ENCODE results near the gene HDAC4. TPM values are rescaled to one million over a fixed set of nuclear protein-coding genes. Genes with fewer than 3 reads are reported as not detected.

Gene HDAC4
- total and polyA plus RNA-seq, 2 donors: 24.4 to 29.5 TPM

DNA sequence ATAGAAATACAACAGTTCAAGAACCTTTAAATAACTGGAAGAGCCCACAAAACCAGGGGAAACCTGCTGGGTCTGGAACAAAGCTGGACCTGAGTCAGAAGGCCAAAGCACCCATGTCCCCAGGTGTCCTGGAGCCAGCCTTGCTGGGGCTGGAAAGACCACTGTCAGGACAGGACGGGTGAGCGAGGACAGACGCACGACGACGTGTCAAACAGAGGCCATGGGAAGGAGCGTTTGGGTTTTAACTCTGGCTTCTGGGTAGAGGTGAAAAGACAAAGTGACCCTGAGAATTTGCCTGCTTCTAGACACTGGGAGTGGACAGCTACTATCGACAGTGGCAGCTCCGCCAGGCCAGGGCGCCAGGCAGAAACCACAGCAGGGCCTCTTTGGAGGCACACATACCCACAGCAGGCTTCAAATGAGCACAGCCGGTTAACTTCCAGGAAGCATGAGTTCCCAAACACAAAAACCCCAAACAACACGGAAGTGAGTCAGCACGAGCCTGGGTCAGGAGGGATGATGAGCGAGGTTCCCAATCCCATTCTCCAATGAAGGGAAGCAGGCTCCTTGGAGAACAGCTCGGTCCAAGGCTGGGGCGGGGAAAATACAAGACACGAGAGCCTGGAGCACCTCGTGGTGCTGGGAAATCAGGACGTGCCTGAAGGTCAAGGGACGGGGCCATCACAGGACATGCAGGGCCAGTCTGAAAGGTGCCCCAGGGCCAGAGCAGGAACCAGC lies 344.9 kb downstream of the HDAC4 start:
- DNase-seq (ENCODE audit: extremely low spot score): no peak

DNA sequence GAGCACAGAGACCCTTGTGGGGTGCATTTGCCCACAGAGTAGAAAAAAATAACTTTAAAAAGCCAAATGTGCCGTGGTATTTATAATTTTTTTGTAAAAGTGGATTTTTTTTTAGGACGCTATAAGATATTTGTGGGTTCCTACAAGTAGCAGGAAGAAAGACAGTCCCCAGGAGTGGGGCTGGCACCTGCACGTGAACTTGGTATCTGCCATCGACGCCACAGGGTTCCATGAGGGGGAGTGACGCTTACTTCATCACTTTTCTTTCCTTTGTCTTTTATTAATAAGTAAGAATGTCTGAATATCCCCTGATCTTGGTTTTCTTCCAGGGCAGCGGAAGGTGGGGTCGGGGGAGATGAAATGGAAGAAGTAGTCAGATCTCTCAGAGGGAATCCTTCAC lies 345.9 kb downstream of the HDAC4 start:
- no peaks in the 10 kb centered on the region for H3K4me1 ChIP-seq (ENCODE audit: insufficient read depth)
- no peak overlapping the region for H3K27ac ChIP-seq (ENCODE audit: low read depth)
- 96% methylated on average over 8 of the region's 8 CpGs for WGBS
- DNase-seq (ENCODE audit: extremely low spot score): no peak
- H3K36me3 ChIP-seq (ENCODE audit: insufficient read depth): peaks cover 6% of the 10 kb centered on the region
- H3K4me3 ChIP-seq (ENCODE audit: low read depth, low read length): no peak overlapping the region

More for the DNA sequence above, 344.9 kb downstream of the HDAC4 start:
- H3K4me1 ChIP-seq (ENCODE audit: insufficient read depth): no peaks in the 10 kb centered on the region
- peaks cover 6% of the 10 kb centered on the region for H3K36me3 ChIP-seq (ENCODE audit: insufficient read depth)
- H3K4me3 ChIP-seq (ENCODE audit: low read depth, low read length): no peak overlapping the region
- H3K27ac ChIP-seq (ENCODE audit: low read depth): no peak overlapping the region
- 88% methylated on average over 20 of the region's 20 CpGs for WGBS

DNA sequence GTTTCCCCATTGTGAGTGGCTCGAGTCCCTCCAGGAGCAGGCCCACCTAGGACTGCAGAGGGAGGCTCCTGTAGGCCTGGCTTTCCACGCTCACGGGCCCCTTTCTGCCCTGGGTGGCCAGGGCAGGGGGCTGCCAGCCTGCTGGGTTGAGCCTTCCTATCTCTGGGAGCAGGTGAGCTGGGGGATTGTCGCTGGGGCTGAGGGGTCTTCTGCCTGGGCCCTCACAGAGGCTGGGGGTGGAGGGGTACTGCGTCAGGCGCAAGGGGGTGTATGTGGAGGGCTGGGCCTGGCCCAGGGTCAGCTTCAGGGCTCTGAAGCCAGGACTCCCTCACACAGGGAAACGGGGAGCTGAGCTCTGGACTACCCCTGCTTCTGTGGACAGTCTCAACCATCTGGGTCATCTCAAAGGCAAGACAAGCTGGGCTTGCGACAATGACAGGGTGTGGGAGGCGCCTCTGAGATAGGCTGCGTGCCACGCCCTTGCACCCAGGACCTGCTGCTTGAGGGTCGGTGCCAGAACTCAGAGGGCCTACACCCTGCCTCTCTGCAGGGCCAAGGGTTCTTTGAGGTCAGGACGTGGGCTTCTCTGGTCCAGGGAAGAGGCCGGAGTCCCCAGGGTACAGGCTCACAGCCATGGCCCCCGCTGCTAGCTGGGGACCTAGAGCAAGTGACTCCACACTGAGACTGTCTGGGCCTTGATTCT lies 346.9 kb downstream of the HDAC4 start:
- H3K27ac ChIP-seq (ENCODE audit: low read depth): no peak overlapping the region
- peaks cover 6% of the 10 kb centered on the region for H3K36me3 ChIP-seq (ENCODE audit: insufficient read depth)
- no peaks in the 10 kb centered on the region for H3K4me1 ChIP-seq (ENCODE audit: insufficient read depth)
- 93% methylated on average over 15 of the region's 15 CpGs for WGBS
- DNase-seq (ENCODE audit: extremely low spot score): no peak
- no peak overlapping the region for H3K4me3 ChIP-seq (ENCODE audit: low read depth, low read length)

DNA sequence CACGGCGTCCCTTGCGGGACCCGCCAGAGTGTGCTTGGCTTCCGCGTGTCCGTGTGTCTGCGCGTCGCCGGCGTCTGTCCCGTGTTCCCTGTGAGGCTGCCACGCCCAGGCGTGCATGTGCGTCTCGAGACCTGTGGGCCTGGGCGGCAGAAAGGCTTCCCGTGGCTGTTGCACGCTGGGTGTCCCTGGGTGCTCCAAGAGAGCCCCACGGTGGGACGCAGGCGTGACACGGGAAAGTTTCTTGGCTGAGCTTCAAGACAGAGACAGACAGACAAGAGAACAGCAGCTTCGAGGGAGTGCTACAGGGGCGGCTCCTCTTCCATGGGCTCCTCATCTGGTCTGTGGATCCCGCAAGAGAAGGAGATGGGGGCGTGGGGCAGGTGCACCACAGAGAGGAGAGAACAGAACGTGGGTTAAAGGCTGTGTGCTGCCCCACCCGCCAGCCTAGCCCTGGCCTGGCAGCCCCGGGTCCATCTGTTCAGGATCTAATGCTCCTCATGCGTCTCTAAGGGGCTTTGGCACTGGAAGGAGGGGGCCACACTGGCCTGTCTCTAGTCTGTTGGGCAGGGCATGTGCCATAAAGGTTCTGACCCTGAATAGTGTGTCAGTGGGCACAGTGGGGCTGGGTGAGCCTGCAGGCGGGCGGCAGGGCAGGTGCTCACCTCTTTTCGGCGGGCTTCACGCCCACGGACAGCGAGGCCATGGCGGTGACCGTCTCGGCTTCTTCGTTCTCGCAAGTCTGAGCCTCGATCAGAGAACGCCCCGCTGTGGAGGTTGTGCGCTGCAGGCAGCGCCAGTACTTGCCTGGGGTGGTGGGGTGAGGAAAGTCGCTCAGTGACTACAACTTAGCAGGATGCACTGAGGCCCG lies 347.8 kb downstream of the HDAC4 start:
- Histone ChIP-seq H3K27ac (ENCODE audit: low read depth) (no peak overlapping the region), H3K4me3 (ENCODE audit: low read depth, low read length) (no peak overlapping the region), H3K4me1 (ENCODE audit: insufficient read depth) (no peaks in the 10 kb centered on the region), H3K36me3 (ENCODE audit: insufficient read depth) (peaks cover 6% of the 10 kb centered on the region)
- WGBS: 95% methylated on average over 51 of the region's 51 CpGs
- DNase-seq (ENCODE audit: extremely low spot score): no peak

DNA sequence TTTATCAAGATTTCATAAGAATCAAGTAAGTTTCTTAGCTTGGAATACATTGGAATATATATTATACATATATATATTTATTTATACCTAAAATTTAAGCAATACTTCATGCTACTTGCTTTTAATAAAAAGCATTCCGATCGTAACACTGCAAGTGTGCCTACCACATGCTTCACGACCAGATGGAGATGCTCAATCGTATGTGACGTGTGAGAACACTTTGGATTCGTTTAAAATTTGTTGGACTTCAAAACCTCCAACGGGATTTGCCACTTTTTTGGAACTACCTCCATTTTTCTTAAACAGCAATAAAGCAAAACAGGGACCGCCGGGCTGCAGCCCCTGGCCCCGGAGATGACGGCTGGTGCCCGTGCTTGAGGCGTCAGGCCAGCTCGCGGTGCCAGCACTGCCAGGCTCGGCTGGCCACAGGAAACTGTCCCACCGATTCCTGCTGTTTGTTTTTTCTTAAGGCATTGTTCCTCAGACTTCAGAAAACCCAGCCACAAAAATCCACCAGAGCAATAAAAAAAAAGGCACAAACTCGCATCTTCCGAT lies 348.9 kb downstream of the HDAC4 start:
- 93% methylated on average over 19 of the region's 19 CpGs for WGBS
- Histone ChIP-seq H3K4me3 (ENCODE audit: low read depth, low read length) (no peak overlapping the region), H3K4me1 (ENCODE audit: insufficient read depth) (no peaks in the 10 kb centered on the region), H3K27ac (ENCODE audit: low read depth) (no peak overlapping the region), H3K36me3 (ENCODE audit: insufficient read depth) (peaks cover 6% of the 10 kb centered on the region)
- no peak for DNase-seq (ENCODE audit: extremely low spot score)

DNA sequence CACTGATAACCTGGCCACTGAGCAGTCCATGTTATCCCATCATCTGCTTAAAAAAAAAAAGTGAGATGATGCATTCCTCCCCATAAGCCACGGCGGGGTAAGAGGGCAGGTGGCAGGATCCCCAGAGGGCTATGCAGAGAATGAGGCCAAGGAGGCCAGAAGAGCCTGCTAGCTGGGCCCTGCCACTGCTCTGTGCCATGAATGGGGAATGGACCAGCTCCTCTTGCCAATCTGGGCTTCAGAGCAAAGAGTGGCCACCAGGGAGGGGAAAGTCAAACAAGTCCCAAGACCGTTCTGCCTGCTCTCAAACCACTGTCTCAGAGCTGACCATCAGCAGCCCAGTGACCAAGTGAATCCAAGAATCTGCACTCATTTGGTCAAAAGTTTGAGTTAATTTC lies 350.6 kb downstream of the HDAC4 start:
- H3K4me3 ChIP-seq (ENCODE audit: low read depth, low read length): no peak overlapping the region
- H3K27ac ChIP-seq (ENCODE audit: low read depth): no peak overlapping the region
- no peaks in the 10 kb centered on the region for H3K4me1 ChIP-seq (ENCODE audit: insufficient read depth)
- peaks cover 6% of the 10 kb centered on the region for H3K36me3 ChIP-seq (ENCODE audit: insufficient read depth)
- DNase-seq (ENCODE audit: extremely low spot score): no peak
- 95% methylated on average over 3 of the region's 3 CpGs for WGBS

DNA sequence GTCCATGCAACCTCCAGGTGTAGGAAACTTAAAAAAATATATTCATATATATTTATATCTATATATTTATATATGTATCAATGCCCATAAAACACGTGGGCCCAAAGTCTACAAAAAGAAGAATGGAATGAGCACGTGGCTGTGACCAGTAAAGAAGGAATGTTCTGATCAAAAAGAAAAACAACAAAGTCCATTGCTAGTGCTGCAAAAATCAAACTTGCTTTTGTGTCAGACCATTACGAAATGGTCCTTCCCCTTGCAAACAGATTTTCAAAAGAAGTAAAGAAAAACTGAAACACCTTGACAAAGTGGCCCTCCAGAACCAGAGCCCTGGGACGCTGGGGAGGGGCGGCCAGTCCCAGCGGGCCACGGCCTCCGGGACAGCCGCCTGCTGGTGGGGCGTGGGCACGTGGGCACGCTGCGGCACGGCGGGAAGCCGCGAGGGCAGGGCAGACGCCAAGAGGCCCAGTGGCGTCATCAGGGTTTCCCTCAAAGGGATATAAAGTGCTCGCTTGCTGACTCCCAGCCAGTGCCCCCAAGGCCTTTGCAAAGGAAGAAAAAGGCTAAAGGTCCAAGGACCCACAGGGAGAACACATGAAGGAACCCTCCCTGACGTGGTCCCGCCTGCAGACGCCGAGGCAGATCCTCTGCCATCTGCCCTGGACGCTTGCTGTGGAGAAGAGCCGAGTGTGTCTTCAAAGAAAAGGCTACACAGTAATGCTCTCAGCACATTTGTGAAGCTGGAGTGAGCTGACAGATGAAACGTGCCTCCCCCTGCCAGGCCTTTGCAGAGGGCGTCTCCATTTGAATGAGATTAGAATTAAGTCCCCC lies 351.2 kb downstream of the HDAC4 start:
- Histone ChIP-seq H3K4me3 (ENCODE audit: low read depth, low read length) (no peak overlapping the region), H3K4me1 (ENCODE audit: insufficient read depth) (no peaks in the 10 kb centered on the region), H3K27ac (ENCODE audit: low read depth) (no peak overlapping the region), H3K36me3 (ENCODE audit: insufficient read depth) (peaks cover 6% of the 10 kb centered on the region)
- 94% methylated on average over 28 of the region's 28 CpGs for WGBS
- no peak for DNase-seq (ENCODE audit: extremely low spot score)

DNA sequence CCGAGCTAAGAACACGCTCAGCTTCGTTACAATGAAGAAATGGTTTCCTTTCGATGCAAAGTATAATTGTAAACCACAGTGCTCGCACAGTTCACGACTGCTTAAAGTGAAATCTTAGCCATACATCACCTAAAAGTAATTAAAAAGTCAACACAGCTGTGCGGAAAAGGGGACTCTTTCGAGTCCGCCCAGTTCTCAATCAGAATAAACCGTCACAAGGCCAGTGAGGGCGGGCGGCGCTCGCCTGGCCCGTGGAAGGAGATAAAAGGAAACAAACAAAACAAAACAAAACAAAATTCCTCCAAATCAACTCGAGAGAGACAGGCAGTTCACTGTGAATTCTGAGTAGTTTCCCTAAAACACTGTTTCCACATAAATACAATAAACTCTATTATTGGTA lies 352.1 kb downstream of the HDAC4 start:
- Histone ChIP-seq H3K36me3 (ENCODE audit: insufficient read depth) (peaks cover 4% of the 10 kb centered on the region), H3K4me3 (ENCODE audit: low read depth, low read length) (no peak overlapping the region), H3K4me1 (ENCODE audit: insufficient read depth) (no peaks in the 10 kb centered on the region), H3K27ac (ENCODE audit: low read depth) (no peak overlapping the region)
- WGBS: 87% methylated on average over 16 of the region's 16 CpGs
- no peak for DNase-seq (ENCODE audit: extremely low spot score)

DNA sequence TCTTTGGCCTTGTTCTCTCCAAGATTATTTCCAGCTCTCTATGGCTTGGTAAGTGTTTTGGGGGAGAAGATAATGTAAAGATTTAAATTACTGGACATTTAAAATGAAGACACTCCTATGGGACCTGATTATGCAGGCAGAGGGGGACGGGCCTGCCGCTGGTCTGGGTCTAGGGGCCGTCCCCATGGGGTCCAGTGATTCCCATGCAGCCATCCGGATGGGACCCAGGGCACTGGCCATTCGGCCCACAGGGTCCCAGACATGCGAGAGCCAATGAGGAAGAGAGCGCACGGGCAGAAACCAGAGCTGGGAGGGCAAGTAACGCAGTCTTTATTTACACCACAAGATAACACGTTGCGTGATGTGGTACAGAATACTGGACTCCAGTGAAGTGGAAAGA lies 353.0 kb downstream of the HDAC4 start:
- Histone ChIP-seq H3K4me3 (ENCODE audit: low read depth, low read length) (no peak overlapping the region), H3K27ac (ENCODE audit: low read depth) (no peak overlapping the region), H3K36me3 (ENCODE audit: insufficient read depth) (peaks cover 1% of the 10 kb centered on the region), H3K4me1 (ENCODE audit: insufficient read depth) (no peaks in the 10 kb centered on the region)
- 98% methylated on average over 11 of the region's 11 CpGs for WGBS
- DNase-seq (ENCODE audit: extremely low spot score): no peak

DNA sequence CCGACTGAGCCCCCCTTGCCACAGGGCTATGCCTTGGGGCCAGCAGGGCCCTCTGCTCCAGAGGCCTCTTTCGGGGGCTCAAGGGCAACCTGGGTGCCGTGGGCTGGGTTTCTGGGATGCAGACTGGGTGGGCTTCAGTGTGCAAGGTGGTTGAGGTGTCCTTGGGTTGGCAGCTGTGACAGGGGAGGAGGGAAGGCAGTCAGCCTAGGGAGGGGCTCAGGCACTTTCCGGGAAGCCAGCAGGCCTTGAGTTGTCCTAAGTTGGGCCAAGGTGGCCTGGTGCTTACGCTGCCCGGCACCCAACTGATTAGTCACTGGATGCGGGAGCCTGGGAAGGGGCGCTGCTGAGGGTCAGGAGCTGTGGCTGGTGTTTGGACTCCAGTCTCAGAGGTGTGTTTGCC lies 353.4 kb downstream of the HDAC4 start:
- no peaks in the 10 kb centered on the region for H3K4me1 ChIP-seq (ENCODE audit: insufficient read depth)
- no peak overlapping the region for H3K27ac ChIP-seq (ENCODE audit: low read depth)
- H3K4me3 ChIP-seq (ENCODE audit: low read depth, low read length): no peak overlapping the region
- H3K36me3 ChIP-seq (ENCODE audit: insufficient read depth): no peaks in the 10 kb centered on the region
- 94% methylated on average over 8 of the region's 8 CpGs for WGBS
- DNase-seq (ENCODE audit: extremely low spot score): no peak

DNA sequence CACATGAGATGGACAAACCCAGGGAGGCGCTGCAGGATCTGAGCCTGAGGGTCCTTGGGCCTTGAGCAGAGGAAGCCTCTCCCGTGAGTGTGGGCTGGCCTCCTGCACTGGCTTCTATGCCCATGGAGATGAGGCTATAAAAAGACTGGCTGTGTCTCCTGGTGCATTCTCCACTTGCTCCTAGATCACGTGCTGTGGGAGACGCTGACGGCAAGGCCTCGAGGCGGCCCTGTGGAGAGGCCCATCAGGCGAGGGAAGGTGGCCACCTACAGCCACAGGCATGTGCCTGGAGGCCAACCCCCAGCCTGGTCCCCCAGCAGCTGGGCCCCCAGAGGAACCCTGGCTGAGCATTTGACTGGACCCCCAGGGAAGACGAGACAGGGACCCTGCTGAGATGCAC lies 354.0 kb downstream of the HDAC4 start:
- WGBS: 83% methylated on average over 9 of the region's 9 CpGs
- no peak for DNase-seq (ENCODE audit: extremely low spot score)
- no peak overlapping the region for H3K4me3 ChIP-seq (ENCODE audit: low read depth, low read length)
- no peaks in the 10 kb centered on the region for H3K4me1 ChIP-seq (ENCODE audit: insufficient read depth)
- H3K36me3 ChIP-seq (ENCODE audit: insufficient read depth): no peaks in the 10 kb centered on the region
- no peak overlapping the region for H3K27ac ChIP-seq (ENCODE audit: low read depth)

DNA sequence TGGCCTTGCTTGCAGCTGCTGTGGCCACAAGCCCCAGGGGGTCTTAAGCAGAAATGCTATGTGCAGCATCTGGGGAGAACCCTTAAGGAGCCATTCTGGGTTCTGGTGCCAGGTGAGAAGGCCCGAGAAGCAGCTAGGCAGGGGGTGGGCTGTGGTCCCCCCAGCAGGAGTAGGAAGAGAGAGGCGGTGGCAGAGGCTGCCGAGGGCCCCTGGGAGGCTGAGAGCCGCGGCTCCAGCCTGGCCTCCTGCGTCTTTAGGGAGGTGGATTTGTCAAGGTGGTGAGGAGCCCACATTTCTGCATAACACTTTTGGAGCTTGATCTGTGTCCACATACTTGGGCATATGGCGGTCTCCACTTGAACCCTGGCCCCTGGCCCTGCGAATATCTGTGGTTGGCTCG lies 356.5 kb downstream of the HDAC4 start:
- WGBS: 92% methylated on average over 9 of the region's 9 CpGs
- Histone ChIP-seq H3K4me3 (ENCODE audit: low read depth, low read length) (no peak overlapping the region), H3K27ac (ENCODE audit: low read depth) (no peak overlapping the region), H3K36me3 (ENCODE audit: insufficient read depth) (no peaks in the 10 kb centered on the region), H3K4me1 (ENCODE audit: insufficient read depth) (no peaks in the 10 kb centered on the region)
- DNase-seq (ENCODE audit: extremely low spot score): no peak

DNA sequence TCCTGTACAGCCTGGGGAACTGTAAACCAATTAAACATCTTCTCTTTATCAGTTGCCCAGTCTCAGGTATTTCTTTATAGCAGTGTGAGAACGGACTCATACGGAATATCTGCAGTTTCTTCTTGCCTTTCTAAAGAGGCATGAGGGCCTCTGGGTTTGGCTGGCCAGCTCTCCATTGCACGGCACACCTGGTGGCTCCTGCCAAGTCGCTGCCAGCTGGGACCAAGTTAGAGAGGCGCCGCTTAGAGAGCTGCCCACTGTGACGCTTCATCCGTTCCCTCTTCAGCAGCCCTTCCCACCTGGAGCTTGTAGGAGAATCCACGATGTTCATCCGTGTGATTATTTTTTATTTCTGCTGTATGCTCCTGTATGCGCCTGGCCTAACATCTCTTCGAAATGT lies 357.5 kb downstream of the HDAC4 start:
- Histone ChIP-seq H3K4me3 (ENCODE audit: low read depth, low read length) (no peak overlapping the region), H3K36me3 (ENCODE audit: insufficient read depth) (no peaks in the 10 kb centered on the region), H3K4me1 (ENCODE audit: insufficient read depth) (no peaks in the 10 kb centered on the region), H3K27ac (ENCODE audit: low read depth) (no peak overlapping the region)
- WGBS: 94% methylated on average over 12 of the region's 12 CpGs
- no peak for DNase-seq (ENCODE audit: extremely low spot score)

Data from urinary bladder (tissue), 4 donors.